Activated CD8-positive, alpha-beta memory T cell treated with anti-CD3 and anti-CD28 coated beads for 24 hours (primary cell): Measurements from ENCODE around the gene RGS16.
"Not testable (repeated sequence)": the region's sequence is repeated elsewhere in the genome, so short reads cannot be mapped to it uniquely, and the experiment has no call there.

ENCODE experiments used
- DNase-seq: peaks from one replicate; pipeline ENCODE4 v3.0.0-alpha.2; 2020

The RGS16 gene

DNA sequence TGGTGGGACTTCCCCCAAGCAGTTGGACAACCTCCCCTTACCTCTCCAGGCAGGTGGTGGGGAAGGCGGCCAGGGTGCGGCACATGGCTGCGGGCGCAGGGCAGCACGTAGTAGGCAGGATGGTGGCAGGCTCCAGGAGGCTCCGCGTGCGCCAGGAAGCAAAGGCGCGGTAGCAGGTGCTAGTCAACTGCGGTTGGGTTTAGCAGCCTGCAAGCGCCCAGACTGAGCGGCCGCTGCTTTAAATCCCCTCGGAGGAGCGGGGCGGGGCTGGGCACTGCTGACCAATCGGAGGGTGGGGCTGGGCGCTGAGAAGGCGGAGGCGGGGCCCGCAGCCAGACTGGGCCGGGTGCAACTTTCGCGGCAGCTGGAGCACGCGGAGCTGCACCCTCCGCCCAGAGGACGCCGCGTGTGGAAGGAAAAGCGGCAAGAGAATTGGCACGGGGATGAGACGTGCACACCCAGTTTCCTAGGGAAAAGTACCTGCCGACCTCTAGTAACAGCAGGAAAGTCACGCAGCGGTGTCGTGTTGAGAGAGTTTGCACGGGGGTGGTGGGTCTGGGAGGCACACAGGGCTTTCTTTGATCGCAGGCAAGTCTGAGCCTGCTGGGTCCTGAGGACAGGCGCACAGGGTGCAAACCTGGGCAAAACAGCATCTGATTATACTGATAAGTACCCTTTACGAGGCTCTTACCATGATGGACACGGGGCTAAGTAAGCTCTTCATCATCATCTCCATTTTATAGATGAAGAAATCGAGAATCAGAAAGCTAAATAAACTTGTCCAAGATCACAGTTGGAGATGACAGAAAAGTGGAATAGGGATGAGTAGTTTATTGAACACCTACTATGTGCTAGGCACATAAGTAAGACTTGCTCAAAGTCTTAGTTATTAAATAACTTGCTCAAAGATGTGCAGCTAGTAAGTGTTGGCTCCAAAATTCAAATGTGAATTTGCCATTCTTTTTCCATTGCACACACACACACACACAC, at the start of gene RGS16:
RGS16 (minus strand) TSS at position 215 of the 990 bp plus-strand sequence; CDS start at position 85, 130 bp downstream.
- DNase-seq: peak; percentile 97

DNA sequence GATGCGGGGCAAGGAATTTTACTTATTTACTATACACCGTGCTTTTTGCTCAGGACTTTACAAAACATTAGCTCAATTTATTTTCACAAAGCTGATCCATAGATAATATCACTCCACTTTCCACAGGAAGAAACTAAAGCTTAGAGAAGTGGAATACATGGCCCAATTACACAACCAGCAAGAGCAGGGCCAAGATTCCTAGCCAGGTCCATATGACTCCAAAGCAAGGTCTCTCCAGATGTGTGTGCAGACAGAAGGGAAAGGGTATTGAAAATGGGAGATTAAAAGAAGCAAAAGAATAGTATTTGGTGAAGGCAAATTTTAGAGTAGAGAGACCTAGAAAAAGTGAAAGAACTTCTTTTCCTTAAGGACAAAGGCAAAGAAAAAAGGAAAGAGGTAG, 49.8 kb upstream of the RGS16 start:
- no peak for DNase-seq

GRCh38 chr1:182652933-182653332, 48.7 kb upstream of the RGS16 start:
- DNase-seq: no peak

- DNase-seq: no peak
These were observed 47.1 kb upstream of the RGS16 start for GRCh38 chr1:182651339-182651724.

DNA sequence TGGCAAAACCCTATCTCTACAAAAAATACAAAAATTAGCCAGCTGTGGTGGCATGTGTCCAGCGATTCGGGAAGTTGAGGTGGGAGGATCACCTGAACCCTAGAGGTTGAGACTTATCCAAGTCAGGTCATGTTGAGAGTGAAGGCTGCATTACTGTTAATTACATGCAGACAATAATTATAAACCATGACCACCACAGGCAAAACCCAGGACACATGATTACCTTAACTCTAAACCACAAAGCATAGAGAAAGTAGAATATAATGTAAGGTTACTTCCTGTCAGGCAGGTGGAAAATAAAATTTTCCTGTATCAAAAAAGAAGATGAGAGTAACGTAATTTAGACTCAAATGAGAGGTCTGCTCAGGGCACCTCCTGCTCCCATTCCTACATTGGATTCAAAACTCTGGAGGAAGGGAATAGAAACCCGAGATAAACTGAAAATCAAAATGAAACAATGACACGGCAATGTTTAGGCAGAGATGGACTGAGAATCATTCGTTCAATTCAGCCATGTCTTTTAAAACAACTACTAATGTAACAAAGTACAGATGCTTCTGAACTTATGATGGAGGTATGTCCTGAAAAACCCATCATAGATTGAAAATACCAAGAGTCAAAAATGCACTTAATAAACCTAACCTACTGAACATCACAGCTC, 46.6 kb upstream of the RGS16 start:
- DNase-seq: no peak

DNA sequence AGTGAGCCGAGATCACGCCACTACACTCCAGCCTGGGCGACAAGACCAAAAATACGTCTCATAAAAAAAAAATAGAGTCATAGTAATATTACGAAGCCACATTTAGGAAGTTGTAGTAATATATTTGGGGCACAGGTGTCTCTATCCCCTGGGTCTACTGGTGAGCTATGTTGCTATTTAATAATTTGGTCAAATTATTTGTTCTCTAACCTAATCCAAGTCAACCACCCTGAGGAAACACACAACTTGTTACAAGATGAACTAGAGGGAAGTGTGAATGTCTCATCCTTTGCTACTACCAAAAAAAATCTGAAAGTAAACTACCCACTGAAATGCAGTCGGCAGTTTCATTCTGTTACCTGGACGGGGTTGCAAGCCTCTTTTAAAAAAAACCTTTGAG, 44.9 kb upstream of the RGS16 start:
- no peak for DNase-seq

DNA sequence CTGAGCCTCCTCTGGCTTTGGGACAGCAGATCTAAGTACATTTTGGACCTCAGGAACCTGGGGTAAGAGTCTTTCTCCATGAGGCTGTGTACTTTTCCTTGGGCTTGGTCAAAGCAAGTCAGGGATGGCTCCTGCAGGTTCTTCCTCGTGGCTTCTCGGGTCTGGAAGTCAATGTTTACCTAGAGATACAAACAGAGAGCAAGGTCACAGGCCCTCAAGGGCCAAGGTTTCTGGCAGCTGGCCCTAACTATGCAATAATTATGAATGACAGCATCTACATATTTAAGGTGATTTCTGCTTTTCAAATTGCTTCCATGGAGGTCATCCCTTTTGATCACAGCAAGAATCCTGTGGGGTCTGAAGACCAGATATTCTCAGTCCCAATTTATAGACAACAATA, 42.5 kb upstream of the RGS16 start:
- no peak for DNase-seq

- DNase-seq: no peak
These were observed 40.7 kb upstream of the RGS16 start for GRCh38 chr1:182644886-182645285.

DNA sequence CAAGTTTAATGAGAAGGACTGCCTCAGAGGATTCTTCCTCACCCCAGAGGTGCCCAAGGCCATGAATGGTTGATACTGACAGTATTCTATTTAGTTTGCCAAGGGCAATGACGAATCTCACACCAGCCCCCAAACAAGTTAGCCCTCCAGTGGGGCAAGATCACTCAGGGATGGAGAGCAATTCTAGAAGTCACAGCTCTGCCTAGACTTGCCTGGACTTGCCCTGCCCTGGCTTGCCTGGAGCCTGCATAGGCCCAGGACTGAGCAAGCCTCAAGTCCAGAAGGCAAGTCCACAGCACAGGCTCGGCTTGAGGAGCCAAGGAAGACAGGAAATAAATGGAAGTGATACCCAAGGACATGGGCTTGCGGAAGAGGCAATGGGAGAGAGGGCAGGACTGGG, 39.5 kb upstream of the RGS16 start:
- no peak for DNase-seq

GRCh38 chr1:182642461-182642860, 38.3 kb upstream of the RGS16 start:
- no peak for DNase-seq

GRCh38 chr1:182641561-182641960, 37.4 kb upstream of the RGS16 start:
- DNase-seq: no peak

- no peak for DNase-seq
These were observed 35.1 kb upstream of the RGS16 start for GRCh38 chr1:182639330-182639729.

GRCh38 chr1:182637769-182638168, 33.6 kb upstream of the RGS16 start:
- no peak for DNase-seq

DNA sequence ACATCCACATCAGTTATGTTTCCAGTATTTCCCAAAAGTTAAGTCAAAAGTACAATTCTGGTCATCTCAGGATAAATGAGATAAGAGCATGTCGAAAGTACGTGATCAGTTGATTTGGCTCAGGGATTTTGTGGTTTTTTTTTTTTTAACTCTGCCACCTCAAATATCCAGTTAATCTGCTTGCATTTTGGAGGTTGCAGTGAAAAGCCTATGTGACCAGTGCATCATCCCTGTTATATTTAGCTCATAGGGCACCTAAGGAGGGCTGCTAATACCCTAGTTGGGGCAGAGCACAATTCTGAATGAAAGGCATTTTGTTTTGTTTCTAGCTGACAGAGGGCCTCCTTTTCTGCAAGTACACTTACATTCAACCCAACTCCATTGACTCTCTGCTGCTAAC, 31.7 kb upstream of the RGS16 start:
- DNase-seq: no peak

DNA sequence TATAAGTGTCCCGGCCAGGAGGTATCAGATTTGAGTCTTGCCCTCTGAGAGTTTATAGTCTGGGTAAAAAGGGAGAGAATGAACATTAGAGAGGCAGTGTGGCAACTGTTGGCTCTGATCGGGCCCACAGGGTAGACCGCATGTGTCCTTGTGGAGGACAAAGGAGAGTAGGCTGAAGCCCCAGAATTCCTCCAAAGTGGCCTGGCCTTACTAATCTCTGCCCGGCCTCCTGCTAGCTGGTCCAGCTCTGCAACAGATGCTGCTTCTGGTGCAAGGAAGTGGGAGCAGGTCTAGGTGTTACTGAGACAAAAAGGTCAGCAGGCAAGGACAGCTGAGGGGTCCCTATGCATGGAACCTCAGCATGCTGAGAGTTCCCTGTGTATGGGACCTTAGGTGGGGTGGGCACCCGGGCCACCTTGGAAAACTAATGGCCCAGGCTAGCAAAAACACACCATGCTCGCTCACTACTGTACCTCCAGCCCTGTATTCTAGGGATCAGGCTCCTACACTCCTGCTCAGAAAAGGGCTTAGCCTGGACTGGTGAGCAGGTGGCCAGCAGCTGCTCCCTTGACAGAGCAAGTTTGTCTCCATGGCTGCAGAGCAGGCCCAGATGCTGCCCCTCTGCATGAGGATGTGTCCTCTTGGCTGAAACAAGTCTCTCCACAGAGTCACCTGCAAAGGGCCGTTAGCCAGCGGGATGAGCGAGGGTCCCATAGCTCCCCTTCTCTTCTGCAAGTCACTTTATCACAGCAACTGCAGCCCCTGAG, 30.3 kb upstream of the RGS16 start:
- DNase-seq: no peak

DNA sequence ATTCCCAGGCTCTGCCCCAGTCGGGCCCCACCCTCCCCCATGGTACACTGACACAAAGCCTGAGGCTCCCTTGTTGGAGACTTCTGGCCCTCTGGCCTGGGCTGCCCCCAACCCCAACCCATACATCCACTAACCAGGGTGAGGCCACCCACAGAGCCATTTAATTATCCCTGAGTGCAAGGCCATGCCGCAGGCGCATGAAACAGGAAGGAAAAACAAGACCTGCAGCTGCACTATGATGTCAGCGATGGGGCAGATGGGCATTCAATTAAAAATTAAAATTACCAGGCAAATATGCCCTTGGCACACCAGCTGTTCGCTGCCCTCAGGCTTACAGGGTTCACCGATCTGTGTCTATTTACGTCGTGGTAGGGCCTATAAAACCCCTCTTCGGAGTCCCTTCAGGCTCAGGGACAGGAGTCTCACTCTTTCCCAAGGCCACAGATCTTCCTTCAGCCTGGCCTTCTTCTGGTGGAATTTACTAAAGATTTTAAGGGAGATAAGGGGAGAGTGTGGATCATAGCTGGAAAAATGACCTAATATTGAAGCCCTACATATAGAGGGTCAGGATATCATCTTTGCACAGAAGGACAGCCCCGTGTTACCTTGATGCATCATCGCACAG, 29.6 kb upstream of the RGS16 start:
- DNase-seq: no peak

DNA sequence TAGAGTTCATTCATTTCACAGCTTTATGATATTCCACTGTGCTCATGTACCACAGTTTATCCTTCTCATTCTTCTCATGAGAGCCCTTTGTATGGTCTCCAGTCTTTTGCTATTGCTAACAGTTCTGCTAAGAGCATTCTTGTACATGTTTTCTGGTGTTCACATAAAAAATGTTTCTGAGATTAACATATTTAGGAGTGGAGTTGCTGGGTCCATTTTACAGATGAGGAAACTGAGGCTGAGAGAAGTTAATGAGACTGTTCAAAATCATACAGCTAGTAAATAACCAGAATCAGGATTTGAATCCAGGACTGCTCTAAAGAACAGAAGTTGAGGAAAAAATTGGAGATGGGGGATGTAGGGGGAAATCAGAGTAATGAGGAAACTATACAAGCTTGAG, 28.8 kb upstream of the RGS16 start:
- DNase-seq: no peak

- DNase-seq: not testable (repeated sequence)
These were observed 28.3 kb upstream of the RGS16 start for GRCh38 chr1:182632441-182632857.

DNA sequence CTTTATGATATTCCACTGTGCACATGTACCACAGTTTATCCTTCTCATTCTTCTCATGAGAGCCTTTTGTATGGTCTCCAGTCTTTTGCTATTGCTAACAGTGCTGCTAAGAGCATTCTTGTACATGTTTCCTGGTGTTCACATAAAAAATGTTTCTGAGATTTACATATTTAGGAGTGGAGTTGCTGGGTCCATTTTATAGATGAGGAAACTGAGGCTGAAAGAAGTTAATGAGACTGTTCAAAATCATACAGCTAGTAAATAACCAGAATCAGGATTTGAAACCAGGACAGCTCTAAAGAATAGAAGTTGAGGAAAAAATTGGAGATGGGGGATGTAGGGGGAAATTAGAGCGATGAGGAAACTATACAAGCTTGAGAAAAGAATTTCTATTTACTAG, 27.8 kb upstream of the RGS16 start:
- no peak for DNase-seq

DNA sequence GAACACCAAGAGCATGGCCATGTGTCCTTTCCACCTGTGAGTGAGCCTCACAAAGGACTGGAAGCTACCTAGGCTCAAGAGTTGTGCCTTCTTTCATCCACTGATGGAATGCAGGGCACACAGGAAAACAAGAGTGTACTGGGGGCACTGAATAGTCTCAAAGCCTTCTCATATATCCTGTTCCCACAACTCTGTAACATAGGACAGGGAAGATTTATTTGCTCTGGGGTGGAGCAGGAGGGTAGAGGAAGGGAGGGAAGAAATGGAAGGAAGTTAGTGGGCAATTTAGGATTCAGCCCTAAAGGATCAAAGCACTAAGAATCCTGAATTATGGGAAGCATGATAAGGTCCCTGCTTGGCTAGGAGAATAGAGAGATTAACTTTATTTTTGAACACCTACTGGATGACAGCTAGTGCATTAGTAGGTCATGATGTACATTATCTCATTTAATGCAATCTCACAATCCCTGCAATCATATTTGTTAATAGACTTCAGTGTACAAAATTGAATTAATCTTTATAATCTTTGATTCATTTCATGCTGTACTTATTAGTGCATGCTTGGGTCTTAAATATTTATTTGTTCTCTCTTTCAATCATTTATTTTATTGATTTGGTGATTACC, 27.0 kb upstream of the RGS16 start:
- no peak for DNase-seq

DNA sequence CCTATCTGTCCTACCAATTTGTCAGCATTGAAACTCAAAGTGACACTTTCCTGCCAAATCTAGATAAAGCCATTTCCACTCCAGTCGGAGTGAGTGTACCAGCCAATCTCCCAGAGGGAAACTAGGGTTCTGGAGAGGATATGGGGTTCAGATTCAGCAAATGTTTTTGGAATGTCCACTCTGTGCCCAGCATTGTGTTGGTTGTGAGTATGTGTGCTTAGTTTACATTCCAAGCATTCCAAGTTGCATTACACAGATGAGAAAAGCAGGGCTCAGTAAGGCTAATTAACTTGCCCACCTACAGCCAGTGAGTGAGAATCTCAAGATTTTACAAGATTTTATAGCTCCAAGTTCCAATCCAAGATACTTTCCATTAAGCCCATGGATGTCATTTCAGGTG, 26.4 kb upstream of the RGS16 start:
- DNase-seq: no peak

- peak; percentile 85 for DNase-seq
These were observed 25.4 kb upstream of the RGS16 start for GRCh38 chr1:182629499-182630096.
